HepG2 (cell line): ENCODE measurements around the gene BMF. TPM values are rescaled to one million over a fixed set of nuclear protein-coding genes. Genes with fewer than 3 reads are reported as not detected.

Source experiments
- AKAP8 ChIP-seq: sonication (generic); formaldehyde crosslinking; IDR thresholded peaks from 2 replicates; pipeline ENCODE4 v1.5.1; 2020; ENCODE audit warnings: mild to moderate bottlenecking, missing genetic modification reagents
- CAMTA2 ChIP-seq: sonication (generic); formaldehyde crosslinking; IDR thresholded peaks from 2 replicates; pipeline ENCODE4 v1.4.0; 2020; ENCODE audit warnings: mild to moderate bottlenecking, missing genetic modification reagents, borderline replicate concordance
- GLI4 ChIP-seq: sonication (generic); formaldehyde crosslinking; IDR thresholded peaks from 2 replicates; pipeline ENCODE4 v1.5.1; 2020; ENCODE audit warnings: missing genetic modification reagents, mild to moderate bottlenecking, moderate library complexity, borderline replicate concordance
- JUNB ChIP-seq: sonication (generic); formaldehyde crosslinking; IDR thresholded peaks from 2 replicates; pipeline ENCODE4 v1.8.0; 2022; ENCODE audit warnings: missing genetic modification reagents, mild to moderate bottlenecking, borderline replicate concordance
- JUND ChIP-seq: sonication (generic); formaldehyde crosslinking; IDR thresholded peaks from 2 replicates; pipeline ENCODE4 v1.8.0; 2022; ENCODE audit warnings: mild to moderate bottlenecking, missing genetic modification reagents
- MED8 ChIP-seq: sonication (generic); formaldehyde crosslinking; IDR thresholded peaks from 2 replicates; pipeline ENCODE4 v1.8.1; 2023; ENCODE audit warnings: mild to moderate bottlenecking, missing genetic modification reagents; ENCODE audit not compliant: insufficient replicate concordance
- MTA3 ChIP-seq: sonication (generic); formaldehyde crosslinking; IDR thresholded peaks from 2 replicates; pipeline ENCODE4 v1.4.0; 2020; ENCODE audit warnings: missing genetic modification reagents
- NCOR1 ChIP-seq: fragments of 200-600 bp; sonication (generic); IDR thresholded peaks from 2 replicates; pipeline ENCODE4 v1.7.0; 2017; ENCODE audit warnings: antibody characterized with exemption, low read length, borderline replicate concordance
- RAD51 ChIP-seq: fragments of 450-650 bp; IDR thresholded peaks from 2 replicates; pipeline ENCODE4 v1.6.1; 2016; ENCODE audit warnings: borderline replicate concordance
- TGIF2 ChIP-seq: IDR thresholded peaks from 2 replicates; pipeline ENCODE4 v1.6.1; 2016; ENCODE audit warnings: control low read depth, missing compliant biosample characterization
- YEATS4 ChIP-seq: sonication (generic); formaldehyde crosslinking; IDR thresholded peaks from 2 replicates; pipeline ENCODE4 v1.4.0; 2020; ENCODE audit warnings: missing genetic modification reagents, borderline replicate concordance
- ZBTB38 ChIP-seq: sonication (generic); formaldehyde crosslinking; IDR thresholded peaks from 2 replicates; pipeline ENCODE4 v1.5.1; 2020; ENCODE audit warnings: mild to moderate bottlenecking, missing genetic modification reagents
- polyA plus RNA-seq, 8 experiments: library from polyadenylated mRNA; depleted of rRNA in 3 of 8; stranded (reverse) in 7 of 8; unstranded in 1 of 8; fragments of >200 nt; fragmentation: Illumina TruSeq in 4 of 8; extraction: Trizol in 4 of 8; gene quantifications; 2 replicates each; pipeline versions ENCODE4 v1.2.1 to v1.2.3, GENCODE V29; 2011 to 2016; ENCODE audit warnings: low read depth in 4 of 8, missing spikeins in 1 of 8, mixed read lengths in 1 of 8; ENCODE audit not compliant: insufficient read depth in 1 of 8
- total RNA-seq, 5 experiments: library from RNA; depleted of rRNA; stranded (reverse); fragments of >200 nt; fragmentation: Illumina TruSeq; extraction: Trizol; gene quantifications; 2 replicates each; pipeline ENCODE4 v1.2.3, GENCODE V29; 2016; ENCODE audit warnings: low read depth in 1 of 5
- TF ChIP-seq, protein P1 (sequence below): sonication (generic); formaldehyde crosslinking; IDR thresholded peaks from 2 replicates; pipeline ENCODE4 v1.4.0; 2020; ENCODE audit warnings: missing genetic modification reagents, low read depth, mild to moderate bottlenecking, borderline replicate concordance
- TF ChIP-seq, protein P2 (sequence below): sonication (generic); formaldehyde crosslinking; IDR thresholded peaks from 2 replicates; pipeline ENCODE4 v1.9.0; 2021; ENCODE audit warnings: mild to moderate bottlenecking, missing genetic modification reagents
- TF ChIP-seq, protein P3 (sequence below): sonication (generic); formaldehyde crosslinking; IDR thresholded peaks from 2 replicates; pipeline ENCODE4 v1.5.0; 2020; ENCODE audit warnings: missing genetic modification reagents
- TF ChIP-seq, protein P4 (sequence below): sonication (generic); formaldehyde crosslinking; IDR thresholded peaks from 2 replicates; pipeline ENCODE4 v1.5.1; 2020; ENCODE audit warnings: missing genetic modification reagents, mild to moderate bottlenecking, borderline replicate concordance
- TF ChIP-seq, protein P5 (sequence below): sonication (generic); formaldehyde crosslinking; IDR thresholded peaks from 2 replicates; pipeline ENCODE4 v1.4.0; 2020; ENCODE audit warnings: missing genetic modification reagents, borderline replicate concordance

The BMF gene
- total and polyA plus RNA-seq, 2 of the 13 experiments (the other 11 are each of a cell fraction or from before 2014, with no cell fraction given), result 8.7 to 15.9 TPM

DNA sequence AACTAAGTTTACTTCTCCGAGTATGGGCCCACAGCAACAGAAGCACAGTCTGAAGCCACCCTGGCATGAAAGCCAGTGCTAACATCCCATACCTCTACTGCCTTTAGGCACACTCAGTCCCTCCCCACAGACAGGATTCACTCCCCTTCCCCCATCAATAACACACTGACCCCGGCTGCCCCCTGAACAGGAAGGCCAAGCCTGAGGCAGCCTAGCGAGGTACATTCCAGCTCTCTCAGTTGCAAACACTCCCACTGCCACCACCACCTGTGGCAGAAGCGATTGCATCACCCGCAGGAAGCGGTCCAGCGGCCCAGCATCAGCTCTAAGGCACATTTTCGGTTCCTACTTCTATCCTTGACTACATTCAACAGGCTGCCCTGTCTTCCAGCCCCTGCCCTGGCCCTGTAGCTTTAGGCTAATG, 7.0 kb upstream of the BMF start (continued):
- TF ChIP-seq, protein P1, sequence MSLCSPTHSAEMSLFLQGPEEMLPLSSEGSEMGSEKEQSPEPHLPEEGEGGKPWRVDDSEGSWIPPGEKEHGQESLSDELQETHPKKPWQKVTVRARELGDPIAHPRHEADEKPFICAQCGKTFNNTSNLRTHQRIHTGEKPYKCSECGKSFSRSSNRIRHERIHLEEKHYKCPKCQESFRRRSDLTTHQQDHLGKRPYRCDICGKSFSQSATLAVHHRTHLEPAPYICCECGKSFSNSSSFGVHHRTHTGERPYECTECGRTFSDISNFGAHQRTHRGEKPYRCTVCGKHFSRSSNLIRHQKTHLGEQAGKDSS (CRISPR knock-in tag), result no peak
- TF ChIP-seq RAD51, result no peak
- peak; percentile 33; the same call in 1 of the 2 replicates for TF ChIP-seq YEATS4 (CRISPR knock-in tag)
- TF ChIP-seq CAMTA2 (CRISPR knock-in tag), result no peak
- TF ChIP-seq, protein P2, sequence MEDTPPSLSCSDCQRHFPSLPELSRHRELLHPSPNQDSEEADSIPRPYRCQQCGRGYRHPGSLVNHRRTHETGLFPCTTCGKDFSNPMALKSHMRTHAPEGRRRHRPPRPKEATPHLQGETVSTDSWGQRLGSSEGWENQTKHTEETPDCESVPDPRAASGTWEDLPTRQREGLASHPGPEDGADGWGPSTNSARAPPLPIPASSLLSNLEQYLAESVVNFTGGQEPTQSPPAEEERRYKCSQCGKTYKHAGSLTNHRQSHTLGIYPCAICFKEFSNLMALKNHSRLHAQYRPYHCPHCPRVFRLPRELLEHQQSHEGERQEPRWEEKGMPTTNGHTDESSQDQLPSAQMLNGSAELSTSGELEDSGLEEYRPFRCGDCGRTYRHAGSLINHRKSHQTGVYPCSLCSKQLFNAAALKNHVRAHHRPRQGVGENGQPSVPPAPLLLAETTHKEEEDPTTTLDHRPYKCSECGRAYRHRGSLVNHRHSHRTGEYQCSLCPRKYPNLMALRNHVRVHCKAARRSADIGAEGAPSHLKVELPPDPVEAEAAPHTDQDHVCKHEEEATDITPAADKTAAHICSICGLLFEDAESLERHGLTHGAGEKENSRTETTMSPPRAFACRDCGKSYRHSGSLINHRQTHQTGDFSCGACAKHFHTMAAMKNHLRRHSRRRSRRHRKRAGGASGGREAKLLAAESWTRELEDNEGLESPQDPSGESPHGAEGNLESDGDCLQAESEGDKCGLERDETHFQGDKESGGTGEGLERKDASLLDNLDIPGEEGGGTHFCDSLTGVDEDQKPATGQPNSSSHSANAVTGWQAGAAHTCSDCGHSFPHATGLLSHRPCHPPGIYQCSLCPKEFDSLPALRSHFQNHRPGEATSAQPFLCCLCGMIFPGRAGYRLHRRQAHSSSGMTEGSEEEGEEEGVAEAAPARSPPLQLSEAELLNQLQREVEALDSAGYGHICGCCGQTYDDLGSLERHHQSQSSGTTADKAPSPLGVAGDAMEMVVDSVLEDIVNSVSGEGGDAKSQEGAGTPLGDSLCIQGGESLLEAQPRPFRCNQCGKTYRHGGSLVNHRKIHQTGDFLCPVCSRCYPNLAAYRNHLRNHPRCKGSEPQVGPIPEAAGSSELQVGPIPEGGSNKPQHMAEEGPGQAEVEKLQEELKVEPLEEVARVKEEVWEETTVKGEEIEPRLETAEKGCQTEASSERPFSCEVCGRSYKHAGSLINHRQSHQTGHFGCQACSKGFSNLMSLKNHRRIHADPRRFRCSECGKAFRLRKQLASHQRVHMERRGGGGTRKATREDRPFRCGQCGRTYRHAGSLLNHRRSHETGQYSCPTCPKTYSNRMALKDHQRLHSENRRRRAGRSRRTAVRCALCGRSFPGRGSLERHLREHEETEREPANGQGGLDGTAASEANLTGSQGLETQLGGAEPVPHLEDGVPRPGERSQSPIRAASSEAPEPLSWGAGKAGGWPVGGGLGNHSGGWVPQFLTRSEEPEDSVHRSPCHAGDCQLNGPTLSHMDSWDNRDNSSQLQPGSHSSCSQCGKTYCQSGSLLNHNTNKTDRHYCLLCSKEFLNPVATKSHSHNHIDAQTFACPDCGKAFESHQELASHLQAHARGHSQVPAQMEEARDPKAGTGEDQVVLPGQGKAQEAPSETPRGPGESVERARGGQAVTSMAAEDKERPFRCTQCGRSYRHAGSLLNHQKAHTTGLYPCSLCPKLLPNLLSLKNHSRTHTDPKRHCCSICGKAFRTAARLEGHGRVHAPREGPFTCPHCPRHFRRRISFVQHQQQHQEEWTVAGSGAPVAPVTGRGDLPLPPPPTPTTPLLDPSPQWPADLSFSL (CRISPR knock-in tag), result no peak
- TF ChIP-seq MTA3 (CRISPR knock-in tag), result no peak
- TF ChIP-seq, protein P3, sequence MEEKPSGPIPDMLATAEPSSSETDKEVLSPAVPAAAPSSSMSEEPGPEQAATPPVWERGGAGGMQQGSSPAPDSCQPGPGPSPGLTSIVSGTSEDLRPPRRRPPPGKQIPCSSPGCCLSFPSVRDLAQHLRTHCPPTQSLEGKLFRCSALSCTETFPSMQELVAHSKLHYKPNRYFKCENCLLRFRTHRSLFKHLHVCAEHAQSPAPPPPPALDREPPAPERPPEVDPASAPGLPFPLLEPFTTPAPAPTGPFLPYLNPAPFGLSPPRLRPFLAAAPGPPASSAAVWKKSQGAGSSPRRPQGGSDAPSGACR (CRISPR knock-in tag), result no peak
- no peak for TF ChIP-seq JUND (CRISPR knock-in tag)
- TF ChIP-seq, protein P4, sequence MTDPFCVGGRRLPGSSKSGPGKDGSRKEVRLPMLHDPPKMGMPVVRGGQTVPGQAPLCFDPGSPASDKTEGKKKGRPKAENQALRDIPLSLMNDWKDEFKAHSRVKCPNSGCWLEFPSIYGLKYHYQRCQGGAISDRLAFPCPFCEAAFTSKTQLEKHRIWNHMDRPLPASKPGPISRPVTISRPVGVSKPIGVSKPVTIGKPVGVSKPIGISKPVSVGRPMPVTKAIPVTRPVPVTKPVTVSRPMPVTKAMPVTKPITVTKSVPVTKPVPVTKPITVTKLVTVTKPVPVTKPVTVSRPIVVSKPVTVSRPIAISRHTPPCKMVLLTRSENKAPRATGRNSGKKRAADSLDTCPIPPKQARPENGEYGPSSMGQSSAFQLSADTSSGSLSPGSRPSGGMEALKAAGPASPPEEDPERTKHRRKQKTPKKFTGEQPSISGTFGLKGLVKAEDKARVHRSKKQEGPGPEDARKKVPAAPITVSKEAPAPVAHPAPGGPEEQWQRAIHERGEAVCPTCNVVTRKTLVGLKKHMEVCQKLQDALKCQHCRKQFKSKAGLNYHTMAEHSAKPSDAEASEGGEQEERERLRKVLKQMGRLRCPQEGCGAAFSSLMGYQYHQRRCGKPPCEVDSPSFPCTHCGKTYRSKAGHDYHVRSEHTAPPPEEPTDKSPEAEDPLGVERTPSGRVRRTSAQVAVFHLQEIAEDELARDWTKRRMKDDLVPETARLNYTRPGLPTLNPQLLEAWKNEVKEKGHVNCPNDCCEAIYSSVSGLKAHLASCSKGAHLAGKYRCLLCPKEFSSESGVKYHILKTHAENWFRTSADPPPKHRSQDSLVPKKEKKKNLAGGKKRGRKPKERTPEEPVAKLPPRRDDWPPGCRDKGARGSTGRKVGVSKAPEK (CRISPR knock-in tag), result no peak
- 0 out of 2 replicates have a peak, but pooled peaks have one; percentile 53 for TF ChIP-seq TGIF2 (CRISPR knock-in tag)
- no peak for TF ChIP-seq ZBTB38 (CRISPR knock-in tag)
- TF ChIP-seq NCOR1, result no peak
- TF ChIP-seq AKAP8 (CRISPR knock-in tag), result no peak
- no peak for TF ChIP-seq GLI4 (CRISPR knock-in tag)
- TF ChIP-seq JUNB (CRISPR knock-in tag), result no peak
- TF ChIP-seq, protein P5, sequence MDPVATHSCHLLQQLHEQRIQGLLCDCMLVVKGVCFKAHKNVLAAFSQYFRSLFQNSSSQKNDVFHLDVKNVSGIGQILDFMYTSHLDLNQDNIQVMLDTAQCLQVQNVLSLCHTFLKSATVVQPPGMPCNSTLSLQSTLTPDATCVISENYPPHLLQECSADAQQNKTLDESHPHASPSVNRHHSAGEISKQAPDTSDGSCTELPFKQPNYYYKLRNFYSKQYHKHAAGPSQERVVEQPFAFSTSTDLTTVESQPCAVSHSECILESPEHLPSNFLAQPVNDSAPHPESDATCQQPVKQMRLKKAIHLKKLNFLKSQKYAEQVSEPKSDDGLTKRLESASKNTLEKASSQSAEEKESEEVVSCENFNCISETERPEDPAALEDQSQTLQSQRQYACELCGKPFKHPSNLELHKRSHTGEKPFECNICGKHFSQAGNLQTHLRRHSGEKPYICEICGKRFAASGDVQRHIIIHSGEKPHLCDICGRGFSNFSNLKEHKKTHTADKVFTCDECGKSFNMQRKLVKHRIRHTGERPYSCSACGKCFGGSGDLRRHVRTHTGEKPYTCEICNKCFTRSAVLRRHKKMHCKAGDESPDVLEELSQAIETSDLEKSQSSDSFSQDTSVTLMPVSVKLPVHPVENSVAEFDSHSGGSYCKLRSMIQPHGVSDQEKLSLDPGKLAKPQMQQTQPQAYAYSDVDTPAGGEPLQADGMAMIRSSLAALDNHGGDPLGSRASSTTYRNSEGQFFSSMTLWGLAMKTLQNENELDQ (CRISPR knock-in tag), result no peak
- TF ChIP-seq MED8, result no peak
